Posterior cingulate gyrus (tissue), 11 donors: ENCODE measurements around the gene SYT13.
"Not testable (repeated sequence)": the region's sequence is repeated elsewhere in the genome, so short reads cannot be mapped to it uniquely, and the experiment has no call there.

ENCODE experiments used
- DNase-seq, 10 donors: peaks; one replicate each; pipeline versions ENCODE4 v3.0.0 to v3.0.0-alpha.2; 2020 to 2021; ENCODE audit warnings: mixed read lengths in 3 of 10
- intact Hi-C: fragments of 100-400 bp; cut with DNase I; formaldehyde crosslinking; loops from one replicate; pipeline ENCODE4 v1.15.1; 2023

The SYT13 gene

GRCh38 chr11:45252134-45252856 is 33.8 kb downstream of the SYT13 start:
- intact Hi-C loops: no loop called here
- peak in 1 of 10 donors; percentile 88 for DNase-seq

GRCh38 chr11:45250035-45250718 is 36.0 kb downstream of the SYT13 start:
- intact Hi-C loops: no loop called here
- peak in 1 of 10 donors; percentile 36 for DNase-seq

DNA sequence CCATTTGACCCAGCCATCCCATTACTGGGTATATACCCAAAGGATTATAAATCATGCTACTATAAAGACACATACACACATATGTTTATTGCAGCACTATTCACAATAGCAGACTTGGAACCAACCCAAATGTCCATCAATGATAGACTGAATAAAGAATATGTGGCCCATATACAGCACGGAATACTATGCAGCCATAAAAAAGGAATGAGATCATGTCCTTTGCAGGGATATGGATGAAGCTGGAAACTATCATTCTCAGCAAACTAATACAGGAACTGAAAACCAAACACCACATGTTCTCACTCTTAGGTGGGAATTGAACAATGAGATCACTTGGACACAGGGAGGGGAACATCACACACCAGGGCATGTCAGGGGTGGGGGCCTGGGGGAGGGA is 36.8 kb downstream of the SYT13 start:
- DNase-seq, intact Hi-C loops: not testable (repeated sequence)

- DNase-seq: no peak
- intact Hi-C loops: no loop called here
Measured at GRCh38 chr11:45248501-45249011, 37.6 kb downstream of the SYT13 start.

GRCh38 chr11:45247433-45247832 is 38.7 kb downstream of the SYT13 start:
- no peak for DNase-seq
- intact Hi-C loops: no loop called here

GRCh38 chr11:45246241-45246640 is 39.9 kb downstream of the SYT13 start:
- intact Hi-C loops: no loop called here
- no peak for DNase-seq

DNA sequence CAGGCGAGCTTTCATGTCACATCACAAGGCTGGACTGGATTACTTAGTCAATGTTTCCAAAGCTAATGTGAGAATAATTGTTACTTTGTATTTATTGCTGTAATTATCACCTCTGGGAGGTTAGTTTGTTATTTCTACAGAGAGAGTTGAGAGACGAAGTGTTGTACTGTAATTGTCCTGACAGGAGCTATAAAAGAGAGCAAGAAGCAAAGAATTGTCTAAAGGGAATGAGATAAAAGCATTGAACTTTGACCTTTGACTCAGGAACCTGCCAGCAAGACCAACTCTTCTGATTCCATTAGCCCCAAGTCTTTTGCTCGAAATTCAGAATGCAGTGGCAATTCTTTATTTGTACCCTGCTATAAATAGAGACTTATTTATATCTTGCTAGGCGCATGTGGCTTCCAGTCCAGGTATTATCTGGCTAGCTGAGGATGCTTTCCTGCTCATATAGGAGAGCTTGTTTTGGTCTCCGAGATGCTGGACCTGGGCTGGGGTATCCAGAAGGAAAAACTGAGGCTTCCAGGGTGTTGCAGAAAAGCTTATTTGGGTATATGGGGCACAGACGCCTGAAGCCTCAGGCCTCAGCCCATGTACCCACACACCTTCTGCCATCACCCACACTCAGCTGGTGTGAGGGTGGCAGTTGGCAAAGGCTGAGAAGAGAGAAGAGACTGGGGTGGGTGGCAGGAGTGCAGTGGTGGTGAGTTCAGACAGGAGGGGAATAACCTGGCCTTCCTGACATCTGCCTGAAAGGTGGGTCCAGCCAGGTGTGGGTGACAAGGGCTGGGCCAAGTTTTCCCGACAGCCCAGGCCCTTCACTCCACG is 40.7 kb downstream of the SYT13 start:
- DNase-seq: peak in 9 of 10 donors; percentile 27 to 94 (median 59)
- intact Hi-C loops: no loop called here

GRCh38 chr11:45243967-45244366 is 42.2 kb downstream of the SYT13 start:
- intact Hi-C loops: no loop called here

DNA sequence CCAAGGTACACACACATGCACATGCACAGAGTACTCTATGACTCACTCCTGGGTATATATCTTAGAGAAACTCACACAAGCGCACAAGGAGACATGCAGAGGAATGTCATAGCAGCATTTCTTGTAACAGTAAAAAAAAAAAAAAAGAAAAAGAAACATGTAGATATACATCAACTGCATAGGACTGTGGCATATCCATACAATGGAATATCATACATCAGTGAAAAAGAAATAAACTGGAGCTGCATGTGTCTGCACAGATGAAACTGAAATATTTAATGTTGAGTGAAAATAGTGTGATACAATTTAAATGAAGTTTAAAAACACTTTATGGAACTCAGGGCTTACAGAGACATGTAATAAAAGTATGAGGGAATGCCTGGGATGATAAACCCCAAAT is 46.4 kb downstream of the SYT13 start:
- intact Hi-C loops: no loop called here
- DNase-seq: no peak

More at GRCh38 chr11:45243967-45244366, 42.2 kb downstream of the SYT13 start:
- no peak for DNase-seq

GRCh38 chr11:45238724-45239123 is 47.4 kb downstream of the SYT13 start:
- intact Hi-C loops: no loop called here
- no peak for DNase-seq

DNA sequence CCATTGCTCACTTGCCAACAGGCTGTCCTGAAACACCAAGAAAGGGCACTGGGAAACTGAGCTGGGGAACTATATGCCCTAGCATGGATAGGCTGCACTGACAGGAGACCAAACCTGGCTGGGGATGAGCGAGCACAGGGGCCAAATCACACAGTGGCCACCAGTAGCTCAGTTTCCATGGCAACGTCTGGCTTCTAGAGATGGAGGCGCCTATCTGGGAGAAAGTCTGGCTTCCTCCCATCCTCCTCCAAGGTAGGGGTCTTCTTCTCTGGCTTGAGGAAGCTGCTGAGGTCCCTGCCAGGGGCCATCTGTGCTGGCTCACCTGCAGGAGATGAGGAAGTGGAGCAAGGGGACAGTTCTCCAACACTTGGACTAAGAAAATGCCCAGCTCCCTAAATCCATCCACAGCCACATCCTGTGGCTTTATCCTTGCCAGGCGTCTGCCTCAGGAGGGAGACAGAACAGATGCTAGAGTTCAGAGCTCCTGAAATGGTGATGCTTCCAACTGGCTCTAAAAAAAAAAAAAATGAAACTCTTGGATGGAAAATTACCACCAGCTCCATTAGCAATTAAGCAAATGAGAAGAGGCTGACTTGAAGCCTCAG is 48.3 kb downstream of the SYT13 start:
- intact Hi-C loops: no loop called here
- peak in 3 of 10 donors; percentile 31 to 86 (median 47) for DNase-seq

DNA sequence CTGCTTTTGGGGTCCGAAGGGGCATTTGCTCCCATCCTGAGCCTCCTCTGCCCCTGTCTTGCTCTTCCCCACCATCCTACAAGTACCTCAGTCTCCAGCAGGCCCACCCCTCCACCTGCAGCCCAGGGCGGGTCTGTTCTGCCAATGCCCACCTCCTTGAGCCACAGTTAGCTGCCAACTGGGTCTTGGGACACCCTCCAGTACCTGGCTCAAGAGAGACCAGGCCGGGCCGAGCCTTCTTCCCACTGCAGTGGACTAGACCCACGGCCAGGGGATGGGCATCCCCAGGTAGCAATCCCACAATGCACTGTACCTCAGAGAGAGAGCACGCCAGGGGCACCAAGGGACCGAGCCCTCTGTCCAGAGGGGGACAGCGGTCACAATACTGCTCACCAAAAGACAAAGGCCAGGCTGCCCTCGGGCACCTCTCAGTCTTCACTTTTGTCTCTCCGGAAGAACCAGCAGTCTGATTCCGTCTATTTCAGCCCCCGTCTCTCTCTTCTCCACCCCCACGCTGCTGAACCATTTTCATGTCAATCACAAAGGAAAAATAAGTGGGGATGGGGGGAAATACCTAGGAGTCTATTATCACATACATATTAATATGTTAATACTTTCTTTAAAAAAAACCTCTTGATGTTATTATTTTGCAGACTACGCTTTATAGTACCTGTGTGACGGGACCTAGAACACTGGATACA is 51.7 kb downstream of the SYT13 start:
- no peak for DNase-seq
- intact Hi-C loops: no loop called here

- no peak for DNase-seq
- intact Hi-C loops: no loop called here
Measured at GRCh38 chr11:45233804-45234170, 52.4 kb downstream of the SYT13 start.

DNA sequence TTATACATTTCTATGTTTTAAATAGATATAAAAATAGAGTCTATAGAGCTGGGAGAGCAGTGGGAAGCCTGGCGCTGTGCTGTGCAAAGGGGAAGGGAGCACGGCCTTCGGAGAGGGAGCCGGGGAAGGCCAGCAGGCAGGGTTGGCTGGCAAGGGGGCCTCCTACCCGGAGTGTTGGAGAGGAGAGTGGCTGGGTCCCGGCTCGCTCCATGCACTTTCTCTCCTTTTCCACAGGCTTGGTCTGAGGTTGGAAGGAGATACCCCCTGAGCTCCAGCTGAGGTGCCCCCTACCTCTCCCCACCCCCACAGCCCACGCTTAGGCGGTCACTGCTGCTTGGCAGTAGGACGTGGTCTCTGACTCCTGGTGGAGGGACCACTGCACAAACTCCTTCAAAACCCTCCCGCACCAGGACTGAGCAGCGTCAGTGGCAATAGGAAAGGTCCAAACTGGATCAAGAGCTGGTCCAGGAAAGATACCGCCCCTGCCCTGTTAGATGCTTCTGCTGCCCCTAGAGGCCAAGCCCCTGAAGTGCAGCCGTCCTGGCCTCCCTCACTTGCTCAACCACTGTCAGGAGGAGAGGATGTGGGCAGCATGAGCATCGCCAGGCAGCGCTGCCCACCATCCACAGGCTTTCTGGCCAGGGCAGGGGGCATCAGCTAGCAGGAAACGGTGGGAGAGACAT is 52.9 kb downstream of the SYT13 start:
- DNase-seq: peak; percentile 54 to 95 (median 76)
- intact Hi-C loops: no loop called here

- intact Hi-C loops: no loop called here
- no peak for DNase-seq
Measured at GRCh38 chr11:45232341-45233080, 53.6 kb downstream of the SYT13 start.

DNA sequence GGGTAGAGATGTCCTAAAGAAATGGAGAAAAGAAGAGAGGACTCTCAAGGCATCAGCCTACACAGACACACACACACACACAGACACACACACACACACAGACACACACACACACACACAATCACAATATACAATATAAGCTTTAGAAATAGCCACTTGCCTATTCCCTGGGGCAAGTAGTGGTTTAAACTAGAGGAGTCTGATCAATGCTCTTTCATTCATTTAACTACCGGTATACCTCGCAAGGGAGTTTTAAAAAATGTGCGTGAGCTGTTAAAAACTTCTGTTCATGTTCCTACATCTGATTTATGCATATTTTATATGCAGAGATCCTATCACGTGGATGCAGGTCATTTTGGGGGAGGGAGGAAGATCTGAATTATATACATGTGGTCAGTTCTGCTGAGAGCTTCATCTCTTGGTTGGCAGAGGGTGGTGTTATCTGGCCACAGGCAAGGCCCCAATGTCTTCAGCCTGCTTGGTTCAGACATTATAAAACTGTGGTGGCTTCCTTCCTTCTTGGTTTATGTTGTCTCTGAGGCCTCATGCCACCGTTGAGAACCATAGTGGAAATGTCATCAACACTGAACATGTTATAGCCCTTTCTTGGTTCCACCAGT is 56.6 kb downstream of the SYT13 start:
- no peak for DNase-seq
- intact Hi-C loops: no loop called here

DNA sequence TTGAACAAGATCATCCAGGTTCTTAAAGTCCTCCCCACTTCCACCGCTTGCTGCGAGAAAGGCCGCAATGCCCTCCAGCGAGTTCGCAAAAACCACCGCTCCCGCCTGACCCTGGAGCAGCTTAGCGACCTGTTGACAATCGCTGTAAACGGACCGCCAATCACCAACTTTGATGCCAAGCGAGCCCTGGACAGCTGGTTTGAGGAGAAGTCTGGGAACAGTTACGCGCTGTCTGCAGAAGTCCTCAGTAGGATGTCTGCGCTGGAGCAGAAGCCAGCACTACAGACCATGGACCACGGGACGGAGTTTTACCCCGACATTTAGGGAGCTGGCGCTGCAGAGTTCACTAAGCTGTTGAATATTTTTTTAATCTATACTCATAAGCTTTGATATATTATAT is 58.3 kb downstream of the SYT13 start:
- intact Hi-C loops: no loop called here
- peak in 1 of 10 donors; percentile 65 for DNase-seq

- DNase-seq: peak in 1 of 10 donors; percentile 67
- intact Hi-C loops: no loop called here
Measured at GRCh38 chr11:45226901-45227300, 59.2 kb downstream of the SYT13 start.
